NCI-H2171 (cell line): Measurements from ENCODE around the gene FN3K.
A peak's percentile ranks its signal among the peaks of the same experiment; 100 is the strongest.
"Not testable (repeated sequence)": the region's sequence is repeated elsewhere in the genome, so short reads cannot be mapped to it uniquely, and the experiment has no call there.

Experiments
- DNase-seq: peaks from one replicate; lab custom pipeline; 2025; lab: John Stamatoyannopoulos, UW

The FN3K gene

GRCh38 chr17:82737967-82738877 is 2.8 kb downstream of the FN3K start:
- no peak for DNase-seq

GRCh38 chr17:82740906-82741759 is 5.7 kb downstream of the FN3K start:
- DNase-seq: no peak

- DNase-seq: no peak
Observed at GRCh38 chr17:82743344-82744219, 8.2 kb downstream of the FN3K start.

- not testable (repeated sequence) for DNase-seq
Observed at GRCh38 chr17:82744736-82745135, 9.3 kb downstream of the FN3K start.

GRCh38 chr17:82745524-82745923 is 10.1 kb downstream of the FN3K start:
- DNase-seq: no peak

GRCh38 chr17:82748756-82749155 is 13.3 kb downstream of the FN3K start:
- no peak for DNase-seq

- DNase-seq: no peak
Observed at GRCh38 chr17:82750241-82750908, 15.0 kb downstream of the FN3K start.

GRCh38 chr17:82751171-82751570 is 15.8 kb downstream of the FN3K start:
- DNase-seq: no peak

- DNase-seq: peak; percentile 95
Observed at GRCh38 chr17:82751571-82752370, 16.4 kb downstream of the FN3K start, which contains the start of gene TBCD. Gene TBCD (plus strand): TSS chr17:82752065. CDS start chr17:82752194, 129 bp downstream.

GRCh38 chr17:82752371-82753200 is 17.2 kb downstream of the FN3K start:
- DNase-seq: no peak

- DNase-seq: no peak
Observed at GRCh38 chr17:82753201-82753464, 17.7 kb downstream of the FN3K start.

- DNase-seq: no peak
Observed at GRCh38 chr17:82754297-82755208, 19.1 kb downstream of the FN3K start.

GRCh38 chr17:82756166-82756565 is 20.8 kb downstream of the FN3K start:
- DNase-seq: peak; percentile 56

- DNase-seq: no peak
Observed at GRCh38 chr17:82765371-82765770, 30.0 kb downstream of the FN3K start.

GRCh38 chr17:82767041-82767754 is 31.8 kb downstream of the FN3K start:
- no peak for DNase-seq

- no peak for DNase-seq
Observed at GRCh38 chr17:82769041-82769440, 33.6 kb downstream of the FN3K start.

- DNase-seq: no peak
Observed at GRCh38 chr17:82772026-82772425, 36.6 kb downstream of the FN3K start.

- not testable (repeated sequence) for DNase-seq
Observed at GRCh38 chr17:82774456-82774855, 39.0 kb downstream of the FN3K start.
